Astrocyte (in vitro differentiated cells and primary cell): ENCODE data around the gene SLC2A13. TPM values are rescaled to one million over a fixed set of nuclear protein-coding genes. Genes with fewer than 3 reads are reported as not detected.

ENCODE experiments used
- DNase-seq: peaks from one replicate; pipeline ENCODE4 v3.0.0-alpha.2; 2010; ENCODE audit warnings: low read depth
- FAIRE-seq: peaks from 2 replicates; lab custom pipeline; 2011; peaks lifted over from hg19 to GRCh38; lab: Jason Lieb, UNC
- H2AFZ ChIP-seq: 2 replicates; pipeline ENCODE4 v1.6.0; 2012; ENCODE audit warnings: low read depth, low read length, inconsistent platforms
- H3K27ac ChIP-seq: 2 replicates; pipeline ENCODE4 v1.5.1; 2011; ENCODE audit warnings: low read depth, low read length, inconsistent platforms
- H3K27me3 ChIP-seq: 2 replicates; pipeline ENCODE4 v1.6.0; 2011; ENCODE audit warnings: low read length, inconsistent platforms; ENCODE audit not compliant: insufficient read depth
- H3K36me3 ChIP-seq: 2 replicates; pipeline ENCODE4 v1.5.1; 2011; ENCODE audit warnings: low read length, inconsistent platforms; ENCODE audit not compliant: insufficient read depth
- H3K4me1 ChIP-seq: 2 replicates; pipeline ENCODE4 v1.5.1; 2011; ENCODE audit warnings: low read length, inconsistent platforms; ENCODE audit not compliant: insufficient read depth
- H3K4me2 ChIP-seq: 2 replicates; pipeline ENCODE4 v1.6.0; 2012; ENCODE audit warnings: low read length, inconsistent platforms
- H3K4me3 ChIP-seq: 2 replicates; pipeline ENCODE4 v1.5.1; 2011; ENCODE audit warnings: low read depth, mild to moderate bottlenecking, low read length, inconsistent platforms; ENCODE audit not compliant: insufficient read depth
- H3K79me2 ChIP-seq: 2 replicates; pipeline ENCODE4 v1.6.0; 2012; ENCODE audit warnings: mild to moderate bottlenecking, low read length, inconsistent platforms; ENCODE audit not compliant: insufficient read depth
- H3K9ac ChIP-seq: 2 replicates; pipeline ENCODE4 v1.6.0; 2012; ENCODE audit warnings: mild to moderate bottlenecking, low read length, inconsistent platforms
- H3K9me3 ChIP-seq: 2 replicates; pipeline ENCODE4 v1.5.1; 2012; ENCODE audit warnings: low read depth, mild to moderate bottlenecking, low read length, inconsistent platforms; ENCODE audit not compliant: insufficient read depth
- H4K20me1 ChIP-seq: 2 replicates; pipeline ENCODE4 v1.6.0; 2012; ENCODE audit warnings: low read length, inconsistent platforms; ENCODE audit not compliant: insufficient read depth
- H3K27ac Mint-ChIP-seq: one replicate; pipeline ENCODE4 v1.8.0; 2021; ENCODE audit warnings: mild to moderate bottlenecking, mixed read lengths; ENCODE audit not compliant: unreplicated experiment
- H3K27me3 Mint-ChIP-seq: one replicate; pipeline ENCODE4 v1.8.0; 2021; ENCODE audit warnings: low read depth, mixed read lengths; ENCODE audit not compliant: unreplicated experiment
- H3K36me3 Mint-ChIP-seq: one replicate; pipeline ENCODE4 v1.8.0; 2021; ENCODE audit warnings: low read depth, mixed read lengths; ENCODE audit not compliant: unreplicated experiment
- H3K4me1 Mint-ChIP-seq: one replicate; pipeline ENCODE4 v1.8.0; 2021; ENCODE audit warnings: low read depth, mixed read lengths; ENCODE audit not compliant: unreplicated experiment
- H3K4me3 Mint-ChIP-seq: one replicate; pipeline ENCODE4 v1.8.0; 2021; ENCODE audit warnings: mild to moderate bottlenecking, moderate library complexity, mixed read lengths; ENCODE audit not compliant: unreplicated experiment
- H3K9me3 Mint-ChIP-seq: one replicate; pipeline ENCODE4 v1.8.0; 2021; ENCODE audit warnings: mild to moderate bottlenecking, mixed read lengths; ENCODE audit not compliant: unreplicated experiment
- EZH2 ChIP-seq: IDR thresholded peaks from 2 replicates; pipeline ENCODE4 v1.6.1; 2012; ENCODE audit warnings: mild to moderate bottlenecking, low read length, inconsistent platforms; ENCODE audit not compliant: insufficient read depth
- total RNA-seq: library from RNA; stranded (reverse); gene quantifications from 2 replicates; pipeline ENCODE4 v1.2.1, GENCODE V29; 2021
- TF ChIP-seq, protein P1 (sequence below): IDR thresholded peaks from 2 replicates; pipeline ENCODE4 v1.5.1; 2011; ENCODE audit warnings: low read depth, mild to moderate bottlenecking, inconsistent platforms, low read length, moderate library complexity; ENCODE audit not compliant: insufficient read depth

SLC2A13 gene
- total RNA-seq, 1 donor from 2014 or later = 10.2 TPM

DNA sequence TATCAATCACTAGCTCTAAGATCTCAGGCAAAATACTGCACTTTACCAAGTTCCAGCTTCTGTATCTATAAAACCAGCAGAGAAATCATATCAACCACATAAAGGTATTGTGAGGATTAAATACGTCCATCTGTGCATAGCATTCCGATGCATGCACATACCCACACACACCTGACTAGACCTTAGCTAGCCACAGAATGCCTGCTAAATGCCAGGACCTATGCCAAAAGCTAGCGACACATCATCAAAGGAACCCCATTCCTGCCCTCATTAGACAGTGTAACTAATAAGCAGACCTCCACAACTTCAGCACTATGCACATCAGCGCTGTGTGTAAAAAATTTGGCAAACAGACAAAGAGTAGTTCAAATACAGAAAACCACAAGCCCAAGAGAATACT lies 185.2 kb downstream of the SLC2A13 start:
- no peak overlapping the region for H3K27ac ChIP-seq
- H3K4me1 Mint-ChIP-seq = no peaks in the 10 kb centered on the region
- FAIRE-seq = no peak

DNA sequence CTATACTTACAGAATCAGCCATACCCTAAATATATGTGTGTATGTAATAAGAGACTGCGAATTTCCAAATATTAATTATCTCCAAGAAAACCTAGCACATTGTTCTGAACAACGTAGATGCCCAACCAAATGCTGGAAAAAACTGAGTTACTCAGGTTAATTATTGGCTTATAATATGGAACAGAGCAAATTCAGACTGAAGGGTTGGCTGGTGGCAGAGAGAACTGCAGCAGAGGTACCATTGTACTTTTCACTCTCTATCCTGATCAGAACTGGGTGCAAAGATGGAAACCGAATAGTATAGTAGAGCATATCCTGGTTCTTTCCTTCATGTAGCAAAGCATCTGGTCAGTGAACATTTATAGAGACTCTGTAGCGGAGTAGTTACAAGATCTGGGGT lies 185.7 kb downstream of the SLC2A13 start:
- Histone ChIP-seq H3K27ac (no peak overlapping the region), H4K20me1 (no peaks in the 10 kb centered on the region), H3K4me1 (no peaks in the 10 kb centered on the region), H3K9ac (no peak overlapping the region), H3K9me3 (no peaks in the 10 kb centered on the region), H3K36me3 (no peaks in the 10 kb centered on the region), H3K27me3 (no peaks in the 10 kb centered on the region), H3K79me2 (no peaks in the 10 kb centered on the region), H3K4me3 (no peak overlapping the region), H2AFZ (no peak overlapping the region), H3K4me2 (no peak overlapping the region)
- Mint-ChIP-seq H3K9me3 (no peaks in the 10 kb centered on the region), H3K4me1 (no peaks in the 10 kb centered on the region), H3K36me3 (no peaks in the 10 kb centered on the region), H3K27me3 (no peaks in the 10 kb centered on the region), H3K4me3 (no peak overlapping the region), H3K27ac (no peak overlapping the region)
- no peak for FAIRE-seq
- TF ChIP-seq, protein P1, sequence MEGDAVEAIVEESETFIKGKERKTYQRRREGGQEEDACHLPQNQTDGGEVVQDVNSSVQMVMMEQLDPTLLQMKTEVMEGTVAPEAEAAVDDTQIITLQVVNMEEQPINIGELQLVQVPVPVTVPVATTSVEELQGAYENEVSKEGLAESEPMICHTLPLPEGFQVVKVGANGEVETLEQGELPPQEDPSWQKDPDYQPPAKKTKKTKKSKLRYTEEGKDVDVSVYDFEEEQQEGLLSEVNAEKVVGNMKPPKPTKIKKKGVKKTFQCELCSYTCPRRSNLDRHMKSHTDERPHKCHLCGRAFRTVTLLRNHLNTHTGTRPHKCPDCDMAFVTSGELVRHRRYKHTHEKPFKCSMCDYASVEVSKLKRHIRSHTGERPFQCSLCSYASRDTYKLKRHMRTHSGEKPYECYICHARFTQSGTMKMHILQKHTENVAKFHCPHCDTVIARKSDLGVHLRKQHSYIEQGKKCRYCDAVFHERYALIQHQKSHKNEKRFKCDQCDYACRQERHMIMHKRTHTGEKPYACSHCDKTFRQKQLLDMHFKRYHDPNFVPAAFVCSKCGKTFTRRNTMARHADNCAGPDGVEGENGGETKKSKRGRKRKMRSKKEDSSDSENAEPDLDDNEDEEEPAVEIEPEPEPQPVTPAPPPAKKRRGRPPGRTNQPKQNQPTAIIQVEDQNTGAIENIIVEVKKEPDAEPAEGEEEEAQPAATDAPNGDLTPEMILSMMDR = no peak
- no peak for TF ChIP-seq EZH2
- DNase-seq = no peak

More for the DNA sequence above, 185.2 kb downstream of the SLC2A13 start:
- no peaks in the 10 kb centered on the region for H3K36me3 Mint-ChIP-seq
- H3K27me3 ChIP-seq = no peaks in the 10 kb centered on the region
- H3K4me3 Mint-ChIP-seq = no peak overlapping the region
- no peaks in the 10 kb centered on the region for H4K20me1 ChIP-seq
- H3K9me3 ChIP-seq = no peaks in the 10 kb centered on the region
- H3K27ac Mint-ChIP-seq = no peak overlapping the region
- TF ChIP-seq EZH2 = no peak
- TF ChIP-seq, protein P1 = no peak
- H3K4me1 ChIP-seq = no peaks in the 10 kb centered on the region
- H3K79me2 ChIP-seq = no peaks in the 10 kb centered on the region
- H3K4me2 ChIP-seq = no peak overlapping the region
- H3K4me3 ChIP-seq = no peak overlapping the region
- DNase-seq = no peak
- H3K9ac ChIP-seq = no peak overlapping the region
- H3K9me3 Mint-ChIP-seq = no peaks in the 10 kb centered on the region
- no peaks in the 10 kb centered on the region for H3K36me3 ChIP-seq
- no peak overlapping the region for H2AFZ ChIP-seq
- H3K27me3 Mint-ChIP-seq = no peaks in the 10 kb centered on the region

DNA sequence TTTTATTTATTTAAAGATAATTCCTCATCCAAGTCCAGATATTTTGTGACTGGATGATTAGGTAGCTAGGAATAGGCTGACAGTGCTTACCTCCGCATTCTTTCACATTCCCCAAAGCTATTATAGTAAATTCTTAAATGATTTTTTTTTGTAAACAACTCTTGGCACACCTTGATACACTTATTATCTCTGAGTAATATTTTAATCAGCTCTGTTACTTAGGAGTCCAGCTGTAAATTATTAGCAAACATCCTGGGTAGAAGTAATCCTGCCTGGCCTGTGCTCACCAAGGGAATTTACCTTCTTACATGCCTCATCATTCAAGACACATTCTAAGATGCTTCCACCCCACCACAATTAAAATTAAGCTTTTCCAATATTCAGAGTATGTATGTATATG lies 186.1 kb downstream of the SLC2A13 start:
- no peaks in the 10 kb centered on the region for H3K27me3 Mint-ChIP-seq

More for the DNA sequence above, 186.1 kb downstream of the SLC2A13 start:
- H3K9ac ChIP-seq = no peak overlapping the region
- no peak for TF ChIP-seq EZH2
- TF ChIP-seq, protein P1 = no peak
- Mint-ChIP-seq H3K4me1 (no peaks in the 10 kb centered on the region), H3K4me3 (no peak overlapping the region), H3K27ac (no peak overlapping the region), H3K9me3 (no peaks in the 10 kb centered on the region), H3K36me3 (no peaks in the 10 kb centered on the region)
- H3K9me3 ChIP-seq = no peaks in the 10 kb centered on the region
- no peak overlapping the region for H2AFZ ChIP-seq
- no peaks in the 10 kb centered on the region for H3K36me3 ChIP-seq
- H3K4me2 ChIP-seq = no peak overlapping the region
- H3K4me3 ChIP-seq = no peak overlapping the region
- FAIRE-seq = no peak
- H3K79me2 ChIP-seq = no peaks in the 10 kb centered on the region
- DNase-seq = no peak
- no peak overlapping the region for H3K27ac ChIP-seq
- H3K4me1 ChIP-seq = no peaks in the 10 kb centered on the region
- no peaks in the 10 kb centered on the region for H4K20me1 ChIP-seq
- no peaks in the 10 kb centered on the region for H3K27me3 ChIP-seq
